ENCODE results near the gene TCF4.

DNA sequence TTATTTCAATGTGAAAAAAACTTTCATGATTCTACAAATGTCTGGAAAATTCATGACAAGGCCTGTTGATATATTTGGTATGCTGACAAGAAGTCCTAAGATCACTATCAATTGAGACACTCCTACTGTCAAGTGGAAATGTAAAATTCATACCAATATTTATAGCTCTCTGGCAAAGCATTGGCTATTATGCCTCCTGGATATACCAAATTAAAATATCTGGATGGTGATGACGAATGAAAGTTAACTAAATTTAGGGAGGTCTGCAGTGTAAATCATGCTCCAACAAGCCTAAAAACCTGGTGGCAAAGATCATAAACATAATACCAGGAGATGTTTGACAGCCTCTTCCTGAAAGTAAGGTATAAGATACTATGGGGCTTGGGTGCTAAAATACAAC lies 41.1 kb upstream of the TCF4 start:
- TF ChIP-seq, protein P1, sequence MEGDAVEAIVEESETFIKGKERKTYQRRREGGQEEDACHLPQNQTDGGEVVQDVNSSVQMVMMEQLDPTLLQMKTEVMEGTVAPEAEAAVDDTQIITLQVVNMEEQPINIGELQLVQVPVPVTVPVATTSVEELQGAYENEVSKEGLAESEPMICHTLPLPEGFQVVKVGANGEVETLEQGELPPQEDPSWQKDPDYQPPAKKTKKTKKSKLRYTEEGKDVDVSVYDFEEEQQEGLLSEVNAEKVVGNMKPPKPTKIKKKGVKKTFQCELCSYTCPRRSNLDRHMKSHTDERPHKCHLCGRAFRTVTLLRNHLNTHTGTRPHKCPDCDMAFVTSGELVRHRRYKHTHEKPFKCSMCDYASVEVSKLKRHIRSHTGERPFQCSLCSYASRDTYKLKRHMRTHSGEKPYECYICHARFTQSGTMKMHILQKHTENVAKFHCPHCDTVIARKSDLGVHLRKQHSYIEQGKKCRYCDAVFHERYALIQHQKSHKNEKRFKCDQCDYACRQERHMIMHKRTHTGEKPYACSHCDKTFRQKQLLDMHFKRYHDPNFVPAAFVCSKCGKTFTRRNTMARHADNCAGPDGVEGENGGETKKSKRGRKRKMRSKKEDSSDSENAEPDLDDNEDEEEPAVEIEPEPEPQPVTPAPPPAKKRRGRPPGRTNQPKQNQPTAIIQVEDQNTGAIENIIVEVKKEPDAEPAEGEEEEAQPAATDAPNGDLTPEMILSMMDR (conservative IDR thresholded peaks at IDR 0.05; ENCODE audit: low read depth, low read length): no peak
- TF ChIP-seq EZH2 (IDR thresholded peaks at IDR 0.05; ENCODE audit: low read length, unreplicated experiment) (no peak), EZH2phosphoT487 (IDR thresholded peaks at IDR 0.05; ENCODE audit: borderline replicate concordance, low read length) (no peak)
